Measurements from ENCODE around the gene WFDC1.

DNA sequence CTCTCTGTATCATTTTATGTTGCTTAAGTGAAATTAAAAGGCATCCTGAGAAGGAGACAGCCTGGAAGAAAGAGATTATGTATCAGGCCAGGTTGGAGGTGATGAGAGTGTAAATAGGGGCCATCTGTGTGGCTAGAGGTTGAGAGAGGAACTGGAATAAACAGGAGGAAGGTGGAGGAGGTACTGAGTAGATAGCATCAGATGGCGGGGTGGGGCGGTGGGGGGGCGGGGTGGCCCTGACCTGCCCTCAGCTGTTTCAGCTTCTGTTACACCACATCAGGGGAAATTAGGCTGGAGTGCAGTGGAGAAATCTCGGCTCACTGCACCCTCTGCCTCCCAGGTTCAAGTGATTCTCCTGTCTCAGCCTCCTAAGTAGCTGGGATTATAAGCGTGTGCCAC, 48.0 kb upstream of the WFDC1 start:
- TF ChIP-seq, protein P1, sequence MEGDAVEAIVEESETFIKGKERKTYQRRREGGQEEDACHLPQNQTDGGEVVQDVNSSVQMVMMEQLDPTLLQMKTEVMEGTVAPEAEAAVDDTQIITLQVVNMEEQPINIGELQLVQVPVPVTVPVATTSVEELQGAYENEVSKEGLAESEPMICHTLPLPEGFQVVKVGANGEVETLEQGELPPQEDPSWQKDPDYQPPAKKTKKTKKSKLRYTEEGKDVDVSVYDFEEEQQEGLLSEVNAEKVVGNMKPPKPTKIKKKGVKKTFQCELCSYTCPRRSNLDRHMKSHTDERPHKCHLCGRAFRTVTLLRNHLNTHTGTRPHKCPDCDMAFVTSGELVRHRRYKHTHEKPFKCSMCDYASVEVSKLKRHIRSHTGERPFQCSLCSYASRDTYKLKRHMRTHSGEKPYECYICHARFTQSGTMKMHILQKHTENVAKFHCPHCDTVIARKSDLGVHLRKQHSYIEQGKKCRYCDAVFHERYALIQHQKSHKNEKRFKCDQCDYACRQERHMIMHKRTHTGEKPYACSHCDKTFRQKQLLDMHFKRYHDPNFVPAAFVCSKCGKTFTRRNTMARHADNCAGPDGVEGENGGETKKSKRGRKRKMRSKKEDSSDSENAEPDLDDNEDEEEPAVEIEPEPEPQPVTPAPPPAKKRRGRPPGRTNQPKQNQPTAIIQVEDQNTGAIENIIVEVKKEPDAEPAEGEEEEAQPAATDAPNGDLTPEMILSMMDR (IDR thresholded peaks at IDR 0.05; ENCODE audit: low read depth, low read length): no peak
- TF ChIP-seq POLR2A (IDR thresholded peaks at IDR 0.05; ENCODE audit: extremely low read depth, insufficient read length): no peak

Measured in NB4 (cell line).